ENCODE measurements around the gene VAMP1.

DNA sequence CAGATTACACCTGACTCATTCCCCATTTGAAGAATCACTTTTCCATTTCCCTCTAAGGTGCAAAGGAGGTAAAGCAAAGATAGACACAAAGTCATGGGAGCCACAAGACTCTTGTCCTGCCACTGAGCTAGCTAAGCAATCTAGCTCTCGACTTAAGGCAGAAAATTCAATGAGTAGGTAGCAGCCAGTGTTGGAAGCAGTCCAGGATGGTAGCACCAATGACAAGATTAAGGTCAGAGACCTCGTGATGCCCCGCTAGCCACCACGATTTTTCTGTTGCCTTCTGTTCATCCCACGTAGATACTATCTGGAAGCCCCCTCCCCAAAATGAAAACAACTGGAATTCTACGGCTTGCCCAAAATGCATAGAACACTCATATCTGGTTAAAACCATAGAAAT is 1.4 kb downstream of the VAMP1 start:
- TF ChIP-seq, protein P1, sequence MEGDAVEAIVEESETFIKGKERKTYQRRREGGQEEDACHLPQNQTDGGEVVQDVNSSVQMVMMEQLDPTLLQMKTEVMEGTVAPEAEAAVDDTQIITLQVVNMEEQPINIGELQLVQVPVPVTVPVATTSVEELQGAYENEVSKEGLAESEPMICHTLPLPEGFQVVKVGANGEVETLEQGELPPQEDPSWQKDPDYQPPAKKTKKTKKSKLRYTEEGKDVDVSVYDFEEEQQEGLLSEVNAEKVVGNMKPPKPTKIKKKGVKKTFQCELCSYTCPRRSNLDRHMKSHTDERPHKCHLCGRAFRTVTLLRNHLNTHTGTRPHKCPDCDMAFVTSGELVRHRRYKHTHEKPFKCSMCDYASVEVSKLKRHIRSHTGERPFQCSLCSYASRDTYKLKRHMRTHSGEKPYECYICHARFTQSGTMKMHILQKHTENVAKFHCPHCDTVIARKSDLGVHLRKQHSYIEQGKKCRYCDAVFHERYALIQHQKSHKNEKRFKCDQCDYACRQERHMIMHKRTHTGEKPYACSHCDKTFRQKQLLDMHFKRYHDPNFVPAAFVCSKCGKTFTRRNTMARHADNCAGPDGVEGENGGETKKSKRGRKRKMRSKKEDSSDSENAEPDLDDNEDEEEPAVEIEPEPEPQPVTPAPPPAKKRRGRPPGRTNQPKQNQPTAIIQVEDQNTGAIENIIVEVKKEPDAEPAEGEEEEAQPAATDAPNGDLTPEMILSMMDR (conservative IDR thresholded peaks at IDR 0.05 in 1 of 2, IDR thresholded peaks at IDR 0.05 in 1 of 2; ENCODE audit: extremely low read depth in 1 of 2, insufficient read depth in 1 of 2, low read depth in 1 of 2, low read length in 2 of 2) = no peak
- TF ChIP-seq EZH2 (IDR thresholded peaks at IDR 0.05; ENCODE audit: borderline replicate concordance, low read length) = no peak

All from mammary epithelial cell (primary cell).